T-helper 9 cell (primary cell): ENCODE results near the gene NUDT14.

Experiments
- DNase-seq: peaks from one replicate; pipeline ENCODE4 v3.0.0-alpha.2; 2020

The NUDT14 gene

DNA sequence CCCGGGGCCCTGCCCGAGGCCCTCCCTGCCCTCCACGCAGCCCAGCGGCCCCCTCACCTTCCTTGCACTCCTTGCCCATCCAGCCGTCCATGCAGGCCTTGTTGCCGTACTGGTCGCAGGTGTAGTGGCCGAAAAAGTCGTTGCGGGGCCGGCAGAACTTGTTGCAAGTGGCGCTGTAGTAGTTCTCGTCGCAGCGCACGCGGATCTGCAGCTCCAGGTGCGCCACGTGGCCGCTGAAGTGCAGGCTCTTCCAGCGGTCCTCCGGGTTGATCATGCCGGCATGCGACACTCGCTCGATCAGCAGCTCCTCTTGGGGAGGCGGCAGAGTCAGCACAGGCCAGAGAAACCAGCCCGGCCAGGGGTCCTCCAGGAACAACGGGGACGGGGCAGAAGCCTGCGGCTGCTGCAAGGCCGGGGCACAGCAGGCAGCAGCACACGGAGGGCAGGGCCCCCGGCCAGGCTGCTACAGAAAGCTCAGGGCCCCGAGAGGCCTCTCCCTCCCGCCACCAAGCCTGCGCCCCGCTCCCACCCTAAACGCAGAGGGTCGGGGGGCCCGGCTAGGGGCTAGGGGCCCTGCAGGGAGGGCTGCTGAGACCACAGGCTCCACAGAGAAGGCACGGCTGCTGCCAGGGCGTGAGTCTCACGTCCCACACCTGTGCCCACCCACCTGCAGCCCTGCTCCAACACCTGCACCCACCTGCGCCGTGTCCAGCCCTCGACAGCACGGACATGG lies 25.3 kb downstream of the NUDT14 start:
- DNase-seq = no peak

DNA sequence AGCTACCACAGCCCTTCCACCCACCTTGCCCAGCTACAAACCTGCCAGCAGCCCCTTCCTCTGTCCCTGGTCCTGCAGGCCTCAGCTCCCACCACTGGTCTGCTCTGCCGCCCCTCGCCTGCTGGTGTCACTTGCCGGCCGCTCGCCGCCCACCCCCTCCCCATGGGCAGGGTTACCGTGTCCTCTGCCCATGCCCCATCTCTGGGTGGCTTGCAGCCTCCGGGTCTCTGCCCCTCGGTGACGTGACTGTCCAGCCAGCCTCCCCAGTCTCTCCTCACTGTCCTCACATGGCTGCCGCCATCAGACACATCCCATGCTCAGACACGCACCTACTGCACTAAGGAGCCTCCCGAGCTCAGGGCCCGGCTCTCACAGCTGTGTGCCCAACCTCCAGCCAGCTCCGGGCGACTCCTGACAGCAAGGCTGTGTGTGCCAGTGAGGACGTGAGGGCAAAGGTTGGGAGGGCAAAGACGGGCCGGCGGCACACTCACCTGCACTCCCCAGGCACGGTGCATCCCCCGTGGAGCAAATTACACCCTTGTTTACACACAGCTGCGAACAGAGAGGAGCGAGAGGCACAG lies 26.0 kb downstream of the NUDT14 start:
- no peak for DNase-seq

DNA sequence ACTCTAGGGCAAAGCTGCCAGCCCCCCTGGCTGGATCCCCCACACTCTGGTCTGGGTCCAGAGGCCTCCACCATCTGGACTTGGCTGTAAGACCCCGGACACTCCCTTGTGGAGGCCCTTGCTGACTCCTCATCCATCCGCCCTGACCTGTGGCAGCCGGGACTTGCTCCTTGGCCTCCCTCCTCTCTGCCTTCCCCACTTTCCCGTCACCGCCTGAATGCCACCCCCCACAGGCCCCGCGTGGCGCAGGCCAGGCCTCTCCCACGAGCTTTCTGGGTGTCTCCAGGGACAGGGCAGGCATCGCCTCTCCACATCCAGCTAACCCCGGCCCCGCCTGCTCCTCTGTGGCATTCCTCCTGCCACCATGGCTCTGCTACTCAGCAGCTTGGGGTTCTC lies 26.6 kb downstream of the NUDT14 start:
- DNase-seq = no peak

DNA sequence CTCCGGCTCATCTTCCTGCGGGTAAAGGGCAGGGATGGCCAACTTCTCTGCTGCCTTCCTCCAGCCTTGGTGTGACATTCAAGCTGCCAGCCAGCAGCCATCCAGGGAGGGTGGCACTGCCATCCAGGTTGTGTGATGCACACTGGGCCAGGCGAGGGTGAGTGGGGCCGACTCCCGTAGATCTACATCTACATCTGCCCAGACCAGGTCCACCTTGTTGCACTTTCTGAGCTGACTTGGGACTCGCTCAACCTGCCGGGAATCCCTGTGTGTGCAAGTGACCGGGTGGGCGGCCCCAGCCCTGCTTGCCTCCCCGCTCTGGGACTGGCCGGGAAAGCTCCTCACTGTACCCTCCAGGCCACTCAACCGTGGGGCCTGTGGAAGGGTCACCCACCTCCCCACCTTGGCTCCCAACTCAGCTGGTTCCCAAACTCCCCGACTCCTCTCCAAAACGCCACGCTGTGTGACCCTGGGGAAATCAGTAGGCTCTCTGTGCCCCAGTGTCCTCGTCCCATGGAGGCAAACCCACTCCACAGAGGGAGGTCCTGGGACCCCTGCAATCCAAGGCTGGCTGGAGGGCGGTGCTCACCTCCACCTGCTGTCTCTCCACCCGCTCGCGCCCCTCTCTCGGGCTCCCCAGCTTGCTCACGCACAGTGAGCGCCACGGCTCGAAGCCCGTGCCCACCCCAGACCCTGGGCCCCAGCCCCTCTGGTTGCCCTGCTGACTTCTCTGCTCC lies 27.2 kb downstream of the NUDT14 start:
- DNase-seq = no peak

DNA sequence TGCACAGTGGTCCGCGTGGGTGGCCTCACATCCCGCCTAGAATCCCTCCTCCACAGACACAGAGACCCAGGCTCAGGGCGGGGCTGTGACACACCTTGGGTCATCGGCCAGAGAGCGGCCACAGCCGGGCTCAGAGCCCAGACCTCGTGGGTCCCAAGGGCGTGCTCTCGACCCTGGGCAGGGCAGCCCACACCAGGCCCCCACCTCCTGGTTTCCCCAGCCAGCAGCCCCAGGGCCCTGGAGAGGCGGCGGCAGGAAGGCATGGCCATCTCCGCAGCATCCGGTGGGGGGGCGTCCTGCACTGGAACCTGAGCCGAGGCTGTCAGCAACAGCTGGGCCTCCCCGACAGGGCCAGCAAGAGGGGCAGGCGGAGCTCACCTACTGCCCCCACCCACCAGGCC lies 27.8 kb downstream of the NUDT14 start:
- no peak for DNase-seq

DNA sequence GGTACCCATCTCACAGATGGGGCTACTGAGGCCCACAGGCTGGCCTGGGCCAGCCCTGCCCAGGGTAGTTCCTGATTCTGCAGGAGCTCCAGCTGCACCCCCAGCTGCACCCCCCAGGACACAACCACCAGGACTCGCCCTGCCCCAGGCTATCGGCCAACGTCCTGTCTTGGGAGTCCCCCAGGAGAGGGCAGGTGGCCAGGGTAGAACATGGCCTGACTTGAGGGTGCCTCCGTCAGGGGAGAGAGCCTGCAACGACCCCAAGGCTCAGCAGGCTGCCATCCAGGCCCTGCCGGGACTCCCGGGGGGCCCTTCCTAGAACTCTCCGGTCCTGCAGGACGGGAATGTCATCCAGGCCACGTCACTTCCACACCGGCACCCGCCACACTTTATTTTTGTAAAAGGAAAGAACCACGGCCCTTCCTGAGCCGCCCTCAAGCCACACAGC lies 28.3 kb downstream of the NUDT14 start:
- no peak for DNase-seq

DNA sequence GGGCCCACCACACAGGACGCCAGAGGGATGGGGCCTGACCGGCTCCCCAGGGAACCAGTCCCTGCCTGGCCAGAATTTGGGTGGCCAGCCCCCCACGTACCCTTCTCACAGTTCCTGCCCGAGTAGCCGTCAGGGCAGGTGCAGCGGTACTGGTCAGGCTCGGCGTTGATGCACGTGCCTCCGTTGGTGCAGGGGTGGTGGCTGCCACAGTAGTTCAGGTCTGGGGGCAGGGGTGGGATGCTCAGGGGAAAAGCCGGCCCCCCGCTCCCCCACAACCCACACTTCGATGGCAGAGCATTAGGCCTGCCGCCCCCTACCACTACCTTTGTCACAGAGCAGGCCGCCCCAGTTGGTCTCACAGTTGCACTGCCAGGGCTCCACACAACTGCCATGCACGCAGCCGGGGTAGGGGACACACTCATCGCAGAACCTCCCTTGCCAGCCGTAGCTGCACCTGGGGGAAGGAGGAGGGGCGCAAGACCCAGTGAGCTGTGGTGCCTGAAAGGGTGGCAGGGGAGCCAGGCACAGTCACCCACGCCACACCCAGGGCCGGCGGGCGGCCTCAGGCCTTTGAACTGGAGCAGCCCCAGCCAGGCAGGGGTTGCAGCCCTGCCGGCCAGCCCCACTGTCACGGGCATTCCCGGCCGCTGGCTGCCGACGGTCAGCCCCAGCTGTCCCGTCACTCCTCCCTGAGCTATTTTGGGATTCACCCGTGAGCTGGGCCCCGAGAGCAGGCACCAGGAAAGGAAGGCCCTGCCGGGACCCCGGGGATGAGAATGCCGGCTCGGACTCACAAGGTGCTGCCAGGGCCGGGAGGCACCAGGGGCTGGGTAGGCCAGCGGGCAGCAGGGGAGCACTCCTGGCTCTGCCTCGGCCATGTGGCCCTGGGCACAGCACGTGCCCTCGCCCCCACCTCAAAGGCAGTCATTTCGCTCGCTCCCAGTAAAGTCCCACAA lies 29.0 kb downstream of the NUDT14 start:
- DNase-seq = no peak

DNA sequence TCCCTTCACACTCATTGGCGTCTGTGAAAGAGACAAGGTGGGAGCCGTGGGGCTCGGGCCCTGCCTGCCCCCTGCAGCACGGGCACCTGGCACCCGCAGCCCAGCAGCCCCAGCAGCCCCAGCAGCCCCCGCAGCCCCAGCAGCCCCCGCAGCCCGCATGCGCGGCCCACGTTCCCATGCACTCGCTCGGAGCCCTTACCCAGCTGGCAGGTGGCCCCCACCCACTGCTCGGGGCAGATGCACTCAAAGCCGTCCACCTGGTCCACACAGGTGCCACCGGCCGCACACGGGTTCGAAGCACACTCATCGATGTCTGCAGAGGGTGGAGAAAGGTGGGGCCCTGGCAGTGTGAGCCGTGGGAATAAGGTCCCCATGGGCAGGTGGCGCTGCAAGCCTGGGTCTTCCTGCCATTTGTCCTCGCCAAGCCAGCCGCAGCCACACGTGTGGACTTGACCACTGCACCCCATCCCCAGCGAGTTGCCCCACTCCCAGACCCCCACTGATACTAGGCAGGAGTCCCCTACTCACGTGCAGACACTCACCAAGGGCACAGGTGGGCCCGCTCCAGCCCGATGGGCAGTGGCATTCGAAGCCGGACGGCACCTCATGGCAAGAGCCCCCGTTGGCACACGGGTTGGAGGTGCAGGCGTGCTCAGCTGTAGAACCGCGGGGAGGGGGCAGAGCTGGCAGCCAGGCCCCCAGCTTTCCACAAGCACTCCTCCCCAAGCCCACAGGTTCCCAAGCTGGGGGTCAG lies 29.9 kb downstream of the NUDT14 start:
- DNase-seq = no peak

DNA sequence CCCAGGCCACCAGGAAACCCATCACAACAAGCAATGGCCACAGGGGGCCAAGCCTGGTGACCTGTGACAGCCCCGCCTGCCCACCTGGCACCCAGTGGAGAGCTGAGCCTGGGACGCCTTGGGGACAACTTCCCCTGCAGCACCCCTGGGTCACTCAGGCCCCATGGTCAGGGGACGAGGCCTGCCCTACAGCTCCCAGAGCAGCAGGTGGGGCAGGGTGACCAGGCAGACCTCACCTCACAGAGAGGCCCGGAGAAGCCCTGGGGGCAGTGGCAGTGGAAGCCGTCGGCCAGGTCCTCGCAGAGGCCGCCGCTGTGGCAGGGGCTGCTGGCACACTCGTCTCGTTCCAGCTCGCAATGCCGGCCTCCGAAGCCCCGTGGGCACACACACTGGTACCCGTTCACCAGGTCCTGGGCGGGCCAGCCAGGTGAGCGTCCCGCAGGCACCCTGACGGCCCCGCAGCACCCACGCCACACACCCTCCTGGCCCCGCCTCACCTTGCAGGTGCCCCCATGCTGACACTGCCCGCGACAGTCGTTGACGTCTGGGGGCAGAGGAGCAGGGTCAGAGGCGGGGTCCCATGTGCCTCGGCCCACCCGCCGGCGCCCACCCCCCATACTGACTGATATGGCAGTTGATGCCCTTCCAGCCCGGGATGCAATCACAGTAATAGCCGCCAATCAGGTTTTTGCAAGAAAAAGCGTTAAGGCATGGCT lies 30.6 kb downstream of the NUDT14 start:
- no peak for DNase-seq

DNA sequence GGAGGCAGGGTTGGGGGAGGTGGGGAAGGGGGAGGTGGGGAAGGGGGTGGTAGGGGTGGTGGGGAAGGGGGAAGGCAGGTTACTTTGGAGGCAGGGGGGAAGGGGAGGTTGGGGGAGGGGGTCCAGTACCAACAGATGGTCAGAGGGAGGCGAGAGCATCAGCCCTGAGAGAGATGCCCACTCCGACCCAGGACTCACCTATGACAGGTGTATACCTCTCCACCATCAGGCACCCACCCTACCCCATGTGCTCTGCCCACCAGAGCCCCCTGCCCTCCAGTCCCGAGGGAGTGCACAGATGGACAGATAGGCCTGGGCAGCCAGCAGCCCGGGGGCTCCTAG lies 31.1 kb downstream of the NUDT14 start:
- DNase-seq = no peak

DNA sequence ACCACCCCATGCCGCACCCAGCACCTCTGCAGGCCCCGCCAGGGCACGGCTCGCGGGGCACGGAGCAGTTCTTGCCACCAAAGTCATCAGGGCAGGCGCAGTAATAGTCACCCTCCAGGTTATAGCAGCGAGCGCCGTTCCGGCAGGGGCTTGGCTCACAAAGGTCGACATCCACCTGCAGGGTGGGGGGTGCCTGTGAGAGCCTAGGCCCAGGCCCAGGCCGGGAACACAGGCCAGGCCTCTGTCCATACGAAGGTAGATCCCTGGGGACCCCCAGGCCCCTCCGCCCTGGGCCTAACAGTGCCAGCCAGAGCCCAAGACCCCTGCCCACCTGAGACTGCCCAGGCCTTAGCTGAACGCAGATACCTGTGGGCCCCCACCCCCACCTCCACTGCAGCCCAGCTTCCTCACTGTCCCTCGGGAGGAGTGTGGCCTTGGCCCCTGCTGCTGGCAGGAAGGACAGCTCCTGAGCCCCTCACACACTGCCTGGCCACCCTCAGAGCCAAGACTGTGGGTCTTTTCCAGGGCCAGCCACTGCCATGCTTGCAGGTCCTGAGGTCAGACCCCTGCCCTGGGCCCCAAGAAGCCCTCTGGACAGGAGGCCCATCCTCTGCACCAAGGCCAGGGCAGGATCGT lies 31.8 kb downstream of the NUDT14 start:
- no peak for DNase-seq

DNA sequence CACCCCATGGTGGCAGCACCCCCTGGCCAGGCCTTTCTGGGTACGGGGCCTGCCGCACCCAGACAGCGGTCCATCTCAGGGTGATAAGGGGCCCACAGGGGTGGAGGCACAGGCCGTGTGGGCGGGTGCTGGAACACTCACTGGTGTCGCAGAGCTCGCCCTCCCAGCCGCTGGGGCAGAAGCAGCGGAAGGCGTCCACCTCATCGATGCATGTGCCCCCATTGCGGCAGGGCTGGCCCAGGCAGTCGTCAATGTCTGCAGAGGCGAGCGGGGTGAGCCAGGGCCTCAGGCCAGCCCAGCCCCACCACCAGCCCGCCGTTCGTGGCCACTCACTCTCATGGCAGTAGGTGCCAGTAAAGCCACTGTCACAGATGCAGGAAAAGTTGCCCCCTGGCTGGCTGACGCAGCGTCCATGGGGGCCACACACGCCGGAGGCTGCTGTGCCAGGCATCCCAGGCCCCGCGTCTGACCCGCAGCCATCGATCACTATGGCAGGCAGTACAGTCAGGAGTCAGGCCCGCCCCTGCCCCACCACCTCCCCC lies 32.4 kb downstream of the NUDT14 start:
- no peak for DNase-seq

DNA sequence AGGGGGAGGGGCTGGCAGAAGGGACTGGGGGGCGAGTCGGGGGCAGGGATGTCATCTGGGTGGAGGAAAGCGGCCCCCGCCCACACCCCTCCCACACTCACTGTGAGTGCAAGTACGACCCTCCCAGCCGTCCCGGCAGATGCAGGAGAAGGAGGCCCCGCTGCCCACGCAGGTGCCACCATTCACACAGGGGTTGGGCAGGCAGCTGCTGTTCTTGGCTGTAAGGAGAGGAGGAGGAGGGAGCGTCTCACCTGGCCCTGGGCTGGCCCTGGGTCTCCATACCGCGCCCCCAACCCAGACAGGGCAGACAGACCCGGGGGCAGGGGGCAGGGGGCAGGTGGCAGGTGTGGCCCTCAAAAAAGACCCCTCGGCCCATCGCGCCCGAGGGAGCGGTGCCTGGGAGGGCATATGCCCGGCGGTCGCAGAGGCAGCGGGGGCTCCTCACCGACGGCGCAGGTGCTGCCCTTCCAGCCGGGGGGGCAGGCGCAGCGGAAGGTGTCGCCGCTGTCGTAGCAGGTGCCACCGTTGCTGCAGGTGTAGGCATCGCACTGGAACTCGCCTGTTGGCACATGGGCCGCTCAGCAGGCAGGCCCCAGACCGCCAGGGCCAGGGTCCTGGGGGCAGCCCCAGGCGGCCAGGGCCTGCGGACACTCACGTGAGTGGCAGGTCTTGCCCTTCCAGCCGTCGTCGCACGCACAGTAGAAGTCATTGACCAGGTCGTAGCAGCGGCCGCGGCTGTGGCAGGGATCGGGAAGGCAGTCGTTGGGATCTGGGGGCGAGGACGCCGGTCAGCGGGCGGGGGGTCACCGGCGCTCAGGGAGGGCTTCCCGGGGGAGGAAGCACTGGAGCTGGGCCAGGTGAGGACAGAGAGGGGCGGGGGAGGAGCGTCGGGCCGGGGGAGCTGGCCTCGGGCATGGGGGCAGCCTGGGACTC lies 33.2 kb downstream of the NUDT14 start:
- no peak for DNase-seq

DNA sequence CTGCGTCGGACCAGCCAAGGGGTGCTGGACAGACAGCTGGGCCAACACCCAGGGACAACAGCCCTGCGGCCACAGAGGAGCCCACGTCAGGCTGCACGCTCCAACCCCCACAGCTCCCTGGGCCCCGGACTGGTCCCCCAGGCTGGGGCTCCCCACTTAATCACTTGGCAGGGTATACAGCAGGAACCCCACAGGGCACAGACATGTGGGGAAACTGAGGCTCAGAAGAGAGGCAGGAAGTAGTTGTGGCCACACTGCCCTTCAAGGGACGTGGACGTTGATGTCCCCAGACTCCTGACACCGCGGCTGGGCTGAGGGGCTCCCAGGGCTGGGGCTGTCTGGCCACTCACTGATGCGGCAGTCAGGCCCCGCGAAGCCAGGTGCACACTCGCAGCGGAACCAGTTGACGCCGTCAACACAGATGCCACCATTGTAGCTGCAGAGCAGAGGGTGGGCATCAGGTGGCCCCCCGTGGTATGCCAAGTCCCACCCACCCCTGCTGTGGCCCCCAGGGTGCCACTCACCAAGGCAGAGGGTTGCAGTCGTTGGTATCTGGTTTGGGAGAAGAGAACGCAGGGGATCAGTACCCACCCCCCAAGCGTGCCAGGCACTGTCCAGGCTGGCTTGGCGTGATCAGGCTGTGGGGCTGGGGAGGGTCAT lies 34.0 kb downstream of the NUDT14 start:
- DNase-seq = no peak

DNA sequence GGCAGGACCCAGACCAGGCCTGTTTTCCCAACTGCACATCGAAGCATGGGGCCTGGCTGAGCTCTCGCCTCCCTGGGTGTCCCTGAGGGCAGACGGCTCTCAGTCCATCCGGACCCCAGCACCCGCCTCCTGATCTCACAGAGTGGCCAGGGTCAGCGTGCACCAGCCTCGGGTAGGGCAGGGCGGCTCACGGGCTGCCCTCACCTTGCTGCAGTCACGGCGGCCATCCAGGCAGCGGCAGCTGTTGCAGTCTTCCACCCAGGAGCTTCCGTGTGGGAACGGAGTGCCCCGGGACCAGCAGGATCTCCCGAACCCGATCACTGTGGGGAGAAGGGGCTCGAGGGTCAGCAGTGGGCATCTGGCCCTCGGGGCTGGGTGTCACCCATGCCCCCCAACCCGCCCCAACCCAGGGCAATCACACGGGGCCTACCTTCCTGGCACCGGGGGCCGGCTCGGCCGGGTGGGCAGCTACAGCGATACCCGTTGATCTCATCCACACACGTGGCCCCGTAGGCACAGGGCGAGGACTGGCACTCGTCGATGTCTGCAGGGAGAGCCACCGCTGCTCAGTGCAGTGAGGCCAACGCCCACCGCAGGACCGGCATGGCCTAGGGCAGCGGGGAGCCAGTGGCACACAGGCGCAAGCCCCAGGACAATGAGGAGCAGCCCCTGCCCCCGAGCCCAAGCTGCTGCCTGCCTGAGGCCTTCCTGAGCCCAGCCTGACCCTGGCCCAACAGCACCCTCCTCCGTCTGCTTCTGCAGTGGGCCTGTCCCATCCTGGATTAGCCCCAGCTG lies 34.7 kb downstream of the NUDT14 start:
- DNase-seq = no peak

DNA sequence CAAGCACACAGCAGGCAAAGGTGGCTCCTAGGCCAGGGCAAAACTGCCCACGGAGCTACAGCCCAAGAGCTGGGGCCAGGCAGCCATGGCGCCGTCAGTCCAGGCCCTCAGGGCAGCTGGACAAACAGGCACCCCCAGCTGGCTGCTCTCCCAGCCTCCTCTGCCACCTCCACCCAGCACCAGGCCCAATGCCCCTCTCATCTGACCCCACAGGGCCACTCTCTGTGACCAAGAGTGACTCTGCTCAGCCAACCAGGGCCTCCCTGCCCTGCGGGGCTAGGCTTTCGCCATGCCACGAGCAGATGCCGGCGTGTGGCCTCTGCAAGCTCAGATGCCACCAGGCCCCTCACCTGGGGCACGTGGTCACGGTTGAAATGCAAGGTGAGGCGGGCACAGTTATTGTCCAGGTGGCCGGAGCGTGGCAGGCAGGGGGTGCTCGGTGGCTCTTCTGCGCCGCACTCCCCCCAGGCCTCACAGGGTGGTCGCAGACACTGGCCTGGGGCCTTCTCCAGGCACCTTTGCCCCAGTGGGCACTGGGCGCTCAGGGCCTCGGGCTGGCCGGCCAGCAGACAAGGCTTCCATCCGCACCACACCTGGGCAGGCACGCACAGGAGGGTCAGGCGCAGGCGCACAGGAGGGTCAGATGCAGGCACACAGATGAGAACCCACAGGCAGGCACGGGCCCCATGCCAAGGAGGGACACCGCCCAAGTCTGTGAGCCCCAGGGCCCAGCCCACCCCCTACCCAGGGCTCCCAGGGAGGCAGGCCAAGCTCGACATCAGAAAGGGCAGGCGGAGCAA lies 35.5 kb downstream of the NUDT14 start:
- no peak for DNase-seq

DNA sequence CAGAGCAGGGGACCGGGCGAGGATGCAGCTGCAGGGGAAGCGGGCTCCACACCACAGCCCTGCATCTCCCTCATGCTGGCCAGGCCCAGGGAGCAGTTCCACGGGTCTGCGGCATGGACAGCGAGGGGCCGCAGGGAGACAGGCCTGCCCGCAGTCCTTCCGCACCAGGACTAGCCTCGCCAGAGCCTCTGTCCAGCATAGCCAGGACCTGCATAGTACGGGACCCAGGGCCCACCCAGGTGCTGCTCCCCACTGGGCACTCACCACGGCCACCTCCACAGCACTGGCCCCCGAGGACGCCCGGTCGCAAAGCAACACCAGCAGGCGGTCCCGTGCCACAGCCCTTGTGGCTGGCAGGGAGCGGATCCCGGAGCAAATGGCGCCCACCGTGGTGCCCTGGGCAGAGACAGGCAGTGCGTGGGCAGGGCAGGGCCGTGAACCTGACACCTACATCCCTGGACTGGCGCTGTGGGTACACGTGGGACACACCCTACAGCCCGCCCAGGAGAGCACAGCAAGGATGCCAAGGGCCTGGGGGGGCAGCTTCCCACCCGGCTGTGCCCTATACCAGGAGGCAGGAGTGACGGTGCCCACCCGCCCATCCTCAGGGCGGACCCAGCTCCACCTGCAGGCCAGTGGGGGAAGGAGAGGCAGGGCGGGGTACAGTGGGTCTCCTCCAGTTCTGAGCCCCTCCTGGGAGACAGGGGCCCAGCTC lies 36.3 kb downstream of the NUDT14 start:
- DNase-seq = no peak
